NB4 (cell line): ENCODE measurements around the gene DPP8.
"Not testable (repeated sequence)": the region's sequence is repeated elsewhere in the genome, so short reads cannot be mapped to it uniquely, and the experiment has no call there.

ENCODE experiments used
- MYC ChIP-seq: IDR thresholded peaks from 2 replicates; pipeline ENCODE4 v1.6.1; 2011; ENCODE audit warnings: low read depth, low read length
- POLR2A ChIP-seq: IDR thresholded peaks from 2 replicates; pipeline ENCODE4 v1.6.1; 2011; ENCODE audit warnings: mild to moderate bottlenecking; ENCODE audit not compliant: insufficient read length; ENCODE audit errors: extremely low read depth
- TF ChIP-seq, protein P1 (sequence below): IDR thresholded peaks from one replicate; pipeline ENCODE4 v1.5.1; 2012; ENCODE audit warnings: low read depth, low read length

DNA sequence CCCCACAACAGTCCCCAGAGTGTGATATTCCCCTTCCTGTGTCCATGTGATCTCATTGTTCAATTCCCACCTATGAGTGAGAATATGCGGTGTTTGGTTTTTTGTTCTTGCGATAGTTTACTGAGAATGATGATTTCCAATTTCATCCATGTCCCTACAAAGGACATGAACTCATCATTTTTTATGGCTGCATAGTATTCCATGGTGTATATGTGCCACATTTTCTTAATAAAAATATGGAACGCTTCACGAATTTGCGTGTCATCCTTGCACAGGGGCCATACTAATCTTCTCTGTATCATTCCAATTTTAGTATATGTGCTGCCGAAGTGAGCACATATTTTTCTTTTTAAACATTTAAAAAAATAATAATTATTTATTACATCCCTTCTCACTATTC is 35.4 kb upstream of the DPP8 start:
- TF ChIP-seq, protein P1, sequence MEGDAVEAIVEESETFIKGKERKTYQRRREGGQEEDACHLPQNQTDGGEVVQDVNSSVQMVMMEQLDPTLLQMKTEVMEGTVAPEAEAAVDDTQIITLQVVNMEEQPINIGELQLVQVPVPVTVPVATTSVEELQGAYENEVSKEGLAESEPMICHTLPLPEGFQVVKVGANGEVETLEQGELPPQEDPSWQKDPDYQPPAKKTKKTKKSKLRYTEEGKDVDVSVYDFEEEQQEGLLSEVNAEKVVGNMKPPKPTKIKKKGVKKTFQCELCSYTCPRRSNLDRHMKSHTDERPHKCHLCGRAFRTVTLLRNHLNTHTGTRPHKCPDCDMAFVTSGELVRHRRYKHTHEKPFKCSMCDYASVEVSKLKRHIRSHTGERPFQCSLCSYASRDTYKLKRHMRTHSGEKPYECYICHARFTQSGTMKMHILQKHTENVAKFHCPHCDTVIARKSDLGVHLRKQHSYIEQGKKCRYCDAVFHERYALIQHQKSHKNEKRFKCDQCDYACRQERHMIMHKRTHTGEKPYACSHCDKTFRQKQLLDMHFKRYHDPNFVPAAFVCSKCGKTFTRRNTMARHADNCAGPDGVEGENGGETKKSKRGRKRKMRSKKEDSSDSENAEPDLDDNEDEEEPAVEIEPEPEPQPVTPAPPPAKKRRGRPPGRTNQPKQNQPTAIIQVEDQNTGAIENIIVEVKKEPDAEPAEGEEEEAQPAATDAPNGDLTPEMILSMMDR = not testable (repeated sequence)
- not testable (repeated sequence) for TF ChIP-seq MYC, POLR2A
